ENCODE measurements around the gene HLA-DQA1.

The HLA-DQA1 gene

GRCh38 chr6:32622545-32623401, 14.4 kb upstream of the HLA-DQA1 start:
- Histone ChIP-seq H3K36me3 (ENCODE audit: insufficient read depth) (no peaks in the 10 kb centered on the region), H3K4me1 (ENCODE audit: low read depth, poor library complexity, severe bottlenecking) (peaks cover 37% of the 10 kb centered on the region), H3K27me3 (ENCODE audit: insufficient read depth, low read depth) (no peaks in the 10 kb centered on the region), H3K27ac (peak overlapping the region; percentile 91), H4K20me1 (ENCODE audit: insufficient read depth) (no peaks in the 10 kb centered on the region), H3K4me2 (peak overlapping the region; percentile 86), H3K9ac (peak overlapping the region; percentile 41), H3K4me3 (IDR thresholded peaks at IDR 0.05; ENCODE audit: insufficient read depth, low read depth, low read length) (no peak overlapping the region), H2AFZ (ENCODE audit: low read depth) (peak overlapping the region; percentile 12; the same call in 1 of the 2 replicates), H3K79me2 (ENCODE audit: insufficient read depth, low read depth) (no peaks in the 10 kb centered on the region)
- TF ChIP-seq CTCF (conservative IDR thresholded peaks at IDR 0.05; ENCODE audit: low read depth, low read length) = peak; percentile 42; the same call in 1 of the 2 replicates

DNA sequence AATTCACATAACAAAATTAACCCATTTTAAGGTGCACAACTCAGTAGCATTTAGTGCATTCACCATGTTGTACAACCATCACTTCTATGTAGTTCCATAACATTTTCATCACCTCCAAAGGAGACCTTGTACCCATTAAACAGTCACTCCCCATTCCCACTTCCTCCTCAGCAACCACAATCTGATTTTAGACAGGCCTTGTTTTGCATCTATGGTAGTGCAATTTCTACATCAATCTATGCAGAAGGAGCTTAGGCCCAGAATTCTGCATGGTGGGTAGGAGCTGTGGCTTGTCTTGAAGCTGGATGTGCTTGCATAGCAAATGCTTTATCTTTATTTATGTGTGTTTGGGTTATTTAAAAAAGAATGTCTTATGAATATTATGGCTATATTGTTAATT, 13.5 kb upstream of the HLA-DQA1 start:
- Histone ChIP-seq H2AFZ (ENCODE audit: low read depth) (no peak overlapping the region), H3K9ac (no peak overlapping the region), H4K20me1 (ENCODE audit: insufficient read depth) (no peaks in the 10 kb centered on the region), H3K27me3 (ENCODE audit: insufficient read depth, low read depth) (no peaks in the 10 kb centered on the region), H3K27ac (peak overlapping the region; percentile 91), H3K4me2 (peak overlapping the region; percentile 86), H3K36me3 (ENCODE audit: insufficient read depth) (no peaks in the 10 kb centered on the region), H3K4me1 (ENCODE audit: low read depth, poor library complexity, severe bottlenecking) (peaks cover 46% of the 10 kb centered on the region), H3K79me2 (ENCODE audit: insufficient read depth, low read depth) (no peaks in the 10 kb centered on the region), H3K4me3 (IDR thresholded peaks at IDR 0.05; ENCODE audit: insufficient read depth, low read depth, low read length) (no peak overlapping the region)
- no peak for TF ChIP-seq CTCF (conservative IDR thresholded peaks at IDR 0.05; ENCODE audit: low read depth, low read length)

- Histone ChIP-seq H3K4me2 (no peak overlapping the region), H2AFZ (ENCODE audit: low read depth) (no peak overlapping the region), H3K27ac (no peak overlapping the region), H3K4me3 (IDR thresholded peaks at IDR 0.05; ENCODE audit: insufficient read depth, low read depth, low read length) (no peak overlapping the region), H3K9ac (no peak overlapping the region), H3K27me3 (ENCODE audit: insufficient read depth, low read depth) (no peaks in the 10 kb centered on the region), H3K4me1 (ENCODE audit: low read depth, poor library complexity, severe bottlenecking) (peaks cover 46% of the 10 kb centered on the region), H4K20me1 (ENCODE audit: insufficient read depth) (no peaks in the 10 kb centered on the region), H3K79me2 (ENCODE audit: insufficient read depth, low read depth) (no peaks in the 10 kb centered on the region), H3K36me3 (ENCODE audit: insufficient read depth) (no peaks in the 10 kb centered on the region)
- no peak for TF ChIP-seq CTCF (conservative IDR thresholded peaks at IDR 0.05; ENCODE audit: low read depth, low read length)
Observed at GRCh38 chr6:32624565-32624964, 12.6 kb upstream of the HLA-DQA1 start.

DNA sequence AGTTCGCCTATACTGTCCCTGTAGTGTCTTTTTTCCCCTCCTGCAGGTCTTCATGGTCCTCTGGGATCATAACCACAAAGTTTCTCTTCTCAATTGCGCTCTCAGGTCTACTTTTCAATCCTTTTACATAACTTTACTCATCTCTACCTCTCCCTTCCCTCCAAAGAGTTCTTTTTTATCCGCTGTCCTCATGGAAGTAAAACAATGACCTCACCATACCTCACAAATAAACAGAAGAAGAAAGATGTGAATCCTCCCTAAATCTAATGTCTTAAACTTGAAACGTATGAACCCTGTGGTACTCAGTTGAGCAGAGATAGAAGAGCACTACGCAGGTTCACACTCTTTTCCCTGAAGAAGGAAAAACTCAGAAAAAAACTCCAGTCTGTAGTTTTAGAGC, 12.1 kb upstream of the HLA-DQA1 start:
- TF ChIP-seq CTCF (conservative IDR thresholded peaks at IDR 0.05; ENCODE audit: low read depth, low read length) = no peak
- H3K4me2 ChIP-seq = no peak overlapping the region
- no peaks in the 10 kb centered on the region for H3K27me3 ChIP-seq (ENCODE audit: insufficient read depth, low read depth)
- H3K27ac ChIP-seq = no peak overlapping the region
- no peaks in the 10 kb centered on the region for H4K20me1 ChIP-seq (ENCODE audit: insufficient read depth)
- no peak overlapping the region for H2AFZ ChIP-seq (ENCODE audit: low read depth)
- H3K79me2 ChIP-seq (ENCODE audit: insufficient read depth, low read depth) = no peaks in the 10 kb centered on the region
- no peak overlapping the region for H3K9ac ChIP-seq
- no peaks in the 10 kb centered on the region for H3K36me3 ChIP-seq (ENCODE audit: insufficient read depth)
- peaks cover 46% of the 10 kb centered on the region for H3K4me1 ChIP-seq (ENCODE audit: low read depth, poor library complexity, severe bottlenecking)
- H3K4me3 ChIP-seq (IDR thresholded peaks at IDR 0.05; ENCODE audit: insufficient read depth, low read depth, low read length) = no peak overlapping the region

Data from KMS-11 (cell line).